ENCODE data around the gene BNC2.

Gene BNC2

DNA sequence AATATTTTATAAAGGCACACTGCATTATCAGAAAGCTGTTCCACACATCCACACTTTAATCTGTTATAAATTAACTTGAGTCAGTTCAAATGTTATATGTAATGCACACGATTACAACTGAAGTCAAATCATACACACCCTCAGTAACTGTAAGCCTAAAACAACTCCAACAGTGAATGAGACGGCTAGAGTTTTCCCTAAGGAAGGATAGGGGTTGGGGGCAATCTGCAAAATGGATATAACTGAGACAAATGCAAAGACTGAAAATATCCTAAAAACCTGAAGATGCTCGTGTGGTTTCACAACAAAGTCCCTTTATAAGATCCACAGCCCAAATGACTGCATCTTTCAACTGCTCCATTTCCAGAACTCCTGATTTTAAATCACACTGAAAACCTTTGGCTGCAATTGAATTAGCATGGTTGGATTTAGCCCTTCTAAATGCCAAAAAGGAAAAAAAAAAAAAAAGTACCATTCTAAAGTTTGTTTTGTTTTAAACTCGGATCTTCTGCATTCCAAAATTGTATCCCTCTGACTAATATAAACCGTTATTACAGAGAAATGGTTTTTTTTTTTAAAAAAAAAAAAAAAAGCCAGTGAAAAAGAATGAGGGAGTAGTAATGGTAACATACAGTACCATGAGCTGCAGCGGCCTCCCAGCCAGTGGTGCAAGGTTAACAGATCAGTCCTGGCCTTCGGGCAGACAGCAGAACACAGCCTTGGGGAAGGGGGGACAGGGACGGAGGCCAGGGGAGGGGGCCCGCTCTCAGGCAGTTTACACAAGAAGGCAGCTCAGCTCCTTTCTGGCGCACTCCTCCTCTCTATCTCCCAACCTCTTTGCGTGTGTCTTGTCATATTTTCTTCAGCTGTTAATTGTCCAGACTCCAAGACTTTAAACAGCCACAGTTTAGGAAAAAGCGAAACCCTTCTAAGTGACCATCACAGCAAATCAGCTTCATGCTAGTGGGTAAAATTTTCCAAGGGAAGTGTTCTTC is 166.1 kb downstream of the BNC2 start:
- Mint-ChIP-seq H3K27ac (peak overlapping the region; percentile 97 to 100 (median 98)), H3K36me3 (ENCODE audit: low read depth) (no peaks in the 10 kb centered on the region), H3K4me3 (peak overlapping the region in 2 of 3 experiments; percentile 72 to 83), H3K27me3 (ENCODE audit: low read depth) (no peaks in the 10 kb centered on the region), H3K9me3 (no peaks in the 10 kb centered on the region), H3K4me1 (peaks cover 51% of the 10 kb centered on the region)
- TF ChIP-seq, protein P1, sequence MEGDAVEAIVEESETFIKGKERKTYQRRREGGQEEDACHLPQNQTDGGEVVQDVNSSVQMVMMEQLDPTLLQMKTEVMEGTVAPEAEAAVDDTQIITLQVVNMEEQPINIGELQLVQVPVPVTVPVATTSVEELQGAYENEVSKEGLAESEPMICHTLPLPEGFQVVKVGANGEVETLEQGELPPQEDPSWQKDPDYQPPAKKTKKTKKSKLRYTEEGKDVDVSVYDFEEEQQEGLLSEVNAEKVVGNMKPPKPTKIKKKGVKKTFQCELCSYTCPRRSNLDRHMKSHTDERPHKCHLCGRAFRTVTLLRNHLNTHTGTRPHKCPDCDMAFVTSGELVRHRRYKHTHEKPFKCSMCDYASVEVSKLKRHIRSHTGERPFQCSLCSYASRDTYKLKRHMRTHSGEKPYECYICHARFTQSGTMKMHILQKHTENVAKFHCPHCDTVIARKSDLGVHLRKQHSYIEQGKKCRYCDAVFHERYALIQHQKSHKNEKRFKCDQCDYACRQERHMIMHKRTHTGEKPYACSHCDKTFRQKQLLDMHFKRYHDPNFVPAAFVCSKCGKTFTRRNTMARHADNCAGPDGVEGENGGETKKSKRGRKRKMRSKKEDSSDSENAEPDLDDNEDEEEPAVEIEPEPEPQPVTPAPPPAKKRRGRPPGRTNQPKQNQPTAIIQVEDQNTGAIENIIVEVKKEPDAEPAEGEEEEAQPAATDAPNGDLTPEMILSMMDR (IDR thresholded peaks at IDR 0.05; ENCODE audit: unreplicated experiment in 3 of 3) = no peak

DNA sequence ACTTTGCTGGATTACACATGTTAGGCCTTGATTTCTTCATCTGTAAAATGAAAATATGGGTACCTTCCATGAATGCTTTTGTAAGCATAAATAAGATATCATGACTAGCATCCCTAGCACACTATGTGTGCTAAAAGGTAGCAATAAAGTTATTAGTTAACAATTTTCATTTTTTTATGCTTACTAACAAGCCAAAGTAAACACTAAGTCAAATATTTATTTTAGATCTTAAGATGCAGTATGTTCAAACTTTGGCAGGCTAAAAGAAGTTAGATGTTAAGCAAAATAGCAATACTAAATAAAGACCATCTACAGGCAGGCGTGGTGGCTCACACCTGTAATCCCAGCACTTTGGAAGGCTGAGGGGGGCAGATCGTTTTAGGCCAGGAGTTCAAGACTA is 169.1 kb downstream of the BNC2 start:
- TF ChIP-seq, protein P1 (IDR thresholded peaks at IDR 0.05; ENCODE audit: unreplicated experiment in 3 of 3) = no peak
- Mint-ChIP-seq H3K4me1 (peaks cover 35% of the 10 kb centered on the region), H3K4me3 (no peak overlapping the region), H3K27ac (no peak overlapping the region), H3K9me3 (no peaks in the 10 kb centered on the region), H3K27me3 (ENCODE audit: low read depth) (no peaks in the 10 kb centered on the region), H3K36me3 (ENCODE audit: low read depth) (no peaks in the 10 kb centered on the region)

DNA sequence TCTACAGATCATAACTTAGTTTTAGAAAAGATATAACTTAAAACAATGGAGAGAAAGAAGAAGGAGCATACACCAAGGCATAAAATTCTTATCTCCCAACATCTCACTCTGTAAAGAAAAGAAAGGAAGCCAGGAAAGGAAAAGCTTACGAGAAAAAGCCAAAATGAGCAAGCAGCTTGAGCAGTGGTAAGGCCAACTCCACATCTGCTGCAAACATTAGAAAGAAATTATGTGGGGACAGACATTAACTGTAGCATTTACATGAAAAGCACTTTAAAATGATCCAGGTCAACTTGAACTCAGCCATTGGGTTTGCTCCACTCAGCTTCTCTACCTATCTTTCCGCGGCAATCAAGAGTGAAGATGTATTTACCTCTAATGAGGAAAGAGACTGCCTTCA is 176.9 kb downstream of the BNC2 start:
- no peaks in the 10 kb centered on the region for H3K27me3 Mint-ChIP-seq (ENCODE audit: low read depth)
- TF ChIP-seq, protein P1 (IDR thresholded peaks at IDR 0.05; ENCODE audit: unreplicated experiment in 3 of 3) = no peak
- peaks cover 30% of the 10 kb centered on the region for H3K4me1 Mint-ChIP-seq
- no peaks in the 10 kb centered on the region for H3K9me3 Mint-ChIP-seq
- H3K27ac Mint-ChIP-seq = peak overlapping the region in 1 of 3 experiments; percentile 23
- no peak overlapping the region for H3K4me3 Mint-ChIP-seq
- peaks cover 7% of the 10 kb centered on the region for H3K36me3 Mint-ChIP-seq (ENCODE audit: low read depth)

DNA sequence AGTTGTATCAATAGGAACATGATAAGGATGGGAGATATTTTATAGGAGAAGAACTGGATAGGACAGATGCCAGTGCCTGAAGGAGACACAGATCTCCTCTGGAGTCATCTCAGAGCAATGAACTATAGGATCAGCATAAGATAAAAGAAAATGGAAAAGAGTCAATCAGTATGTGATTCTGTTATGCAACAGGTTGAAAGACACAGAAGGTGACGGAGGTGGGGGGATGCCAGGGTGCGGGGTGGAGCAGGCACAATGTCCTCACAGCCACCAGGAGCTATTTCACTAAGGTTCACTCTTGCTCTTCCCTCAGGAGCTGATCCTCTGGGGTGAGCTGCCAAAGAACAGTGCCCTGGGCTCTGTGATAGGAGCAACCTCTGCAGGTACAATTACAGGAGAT is 179.8 kb downstream of the BNC2 start:
- peaks cover 7% of the 10 kb centered on the region for H3K36me3 Mint-ChIP-seq (ENCODE audit: low read depth)
- H3K27ac Mint-ChIP-seq = peak overlapping the region in 2 of 3 experiments; percentile 3 to 41
- no peaks in the 10 kb centered on the region for H3K9me3 Mint-ChIP-seq
- no peaks in the 10 kb centered on the region for H3K27me3 Mint-ChIP-seq (ENCODE audit: low read depth)
- H3K4me1 Mint-ChIP-seq = peaks cover 41% of the 10 kb centered on the region
- TF ChIP-seq, protein P1 (IDR thresholded peaks at IDR 0.05; ENCODE audit: unreplicated experiment in 3 of 3) = no peak
- H3K4me3 Mint-ChIP-seq = no peak overlapping the region

DNA sequence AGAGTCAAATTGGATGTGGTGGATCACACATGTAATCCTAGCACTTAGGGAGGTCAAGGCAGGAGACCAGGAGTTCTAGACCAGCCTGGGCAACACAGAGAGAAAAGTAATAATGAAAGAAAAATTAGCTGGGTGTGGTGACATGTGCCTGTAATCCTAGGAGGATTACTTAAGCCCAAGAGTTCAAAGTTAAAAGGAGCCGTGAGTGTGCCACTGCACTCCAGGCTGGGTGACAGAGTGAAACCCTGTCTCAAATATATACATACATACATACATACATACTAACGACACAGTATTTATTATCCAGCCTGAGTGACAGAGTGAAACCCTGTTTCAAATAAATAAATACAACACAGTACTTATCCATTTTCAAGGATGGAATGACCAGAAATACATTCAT is 180.3 kb downstream of the BNC2 start:
- TF ChIP-seq, protein P1 (IDR thresholded peaks at IDR 0.05; ENCODE audit: unreplicated experiment in 3 of 3) = no peak
- Mint-ChIP-seq H3K27me3 (ENCODE audit: low read depth) (no peaks in the 10 kb centered on the region), H3K4me3 (no peak overlapping the region), H3K4me1 (peaks cover 41% of the 10 kb centered on the region), H3K27ac (peak overlapping the region; percentile 33 to 65 (median 41)), H3K9me3 (no peaks in the 10 kb centered on the region), H3K36me3 (ENCODE audit: low read depth) (peaks cover 7% of the 10 kb centered on the region)
